Measurements from ENCODE around the gene ICE1. TPM values are rescaled to one million over a fixed set of nuclear protein-coding genes. Genes with fewer than 3 reads are reported as not detected.

ICE1 gene
- total and polyA plus RNA-seq, 9 of the 15 experiments (the other 6 are each of a cell fraction or from before 2014, with no cell fraction given), result 4.9 to 47.4 (median 28.2) TPM

GRCh38 chr5:5401095-5401494 is 21.4 kb upstream of the ICE1 start (continued):
- TF ChIP-seq REST (IDR thresholded peaks at IDR 0.05; ENCODE audit: borderline replicate concordance), result no peak
- TF ChIP-seq REST (CRISPR knock-in tag; IDR thresholded peaks at IDR 0.05; ENCODE audit: low read depth), result no peak
- TF ChIP-seq ZNF584 (CRISPR knock-in tag; IDR thresholded peaks at IDR 0.05; ENCODE audit: low read depth), result no peak

All from K562 (cell line).